Trophoblast cell (in vitro differentiated cells and primary cell): Measurements from ENCODE around the gene C4A.
"Not testable (repeated sequence)": the region's sequence is repeated elsewhere in the genome, so short reads cannot be mapped to it uniquely, and the experiment has no call there.

Experiments used
- DNase-seq, 2 donors: peaks; one replicate each; pipeline ENCODE4 v3.0.0-alpha.2; 2016
- H2AFZ ChIP-seq: 2 replicates; pipeline ENCODE4 v1.6.1; 2013; ENCODE audit warnings: low read length, moderate library complexity, mild to moderate bottlenecking; ENCODE audit not compliant: insufficient read depth, poor library complexity
- H2AK5ac ChIP-seq: 2 replicates; pipeline ENCODE4 v1.6.1; 2013; ENCODE audit warnings: mild to moderate bottlenecking, low read length
- H2BK120ac ChIP-seq: 2 replicates; pipeline ENCODE4 v1.6.1; 2013; ENCODE audit warnings: low read length, mild to moderate bottlenecking, moderate library complexity; ENCODE audit not compliant: insufficient read depth, poor library complexity
- H2BK12ac ChIP-seq: 2 replicates; pipeline ENCODE4 v1.6.1; 2013; ENCODE audit warnings: mild to moderate bottlenecking, low read length, moderate library complexity
- H2BK5ac ChIP-seq: 2 replicates; pipeline ENCODE4 v1.6.1; 2013; ENCODE audit warnings: low read length, low read depth, moderate library complexity, mild to moderate bottlenecking; ENCODE audit not compliant: poor library complexity
- H3K14ac ChIP-seq: 2 replicates; pipeline ENCODE4 v1.6.1; 2013; ENCODE audit warnings: mild to moderate bottlenecking, low read length
- H3K18ac ChIP-seq: 2 replicates; pipeline ENCODE4 v1.6.1; 2013; ENCODE audit warnings: mild to moderate bottlenecking, low read length
- H3K23ac ChIP-seq: 2 replicates; pipeline ENCODE4 v1.6.1; 2013; ENCODE audit warnings: low read length
- H3K27ac ChIP-seq: 2 replicates; pipeline ENCODE4 v1.5.1; 2013; ENCODE audit warnings: low read depth, mild to moderate bottlenecking, inconsistent platforms, low read length, moderate library complexity
- H3K27me3 ChIP-seq: 2 replicates; pipeline ENCODE4 v1.6.1; 2013; ENCODE audit warnings: inconsistent platforms, mild to moderate bottlenecking, low read length, moderate library complexity; ENCODE audit not compliant: insufficient read depth
- H3K36me3 ChIP-seq, 2 experiments: 1 replicate in 1 of 2; 2 replicates in 1 of 2; pipeline ENCODE4 v1.6.1; 2013; ENCODE audit warnings: low read length in 2 of 2, mild to moderate bottlenecking in 2 of 2, moderate library complexity in 1 of 2; ENCODE audit not compliant: insufficient read depth in 2 of 2, control insufficient read depth in 1 of 2
- H3K4ac ChIP-seq: 2 replicates; pipeline ENCODE4 v1.6.1; 2013; ENCODE audit warnings: low read depth, mild to moderate bottlenecking, low read length, moderate library complexity
- H3K4me1 ChIP-seq, 2 experiments: 1 replicate in 1 of 2; 2 replicates in 1 of 2; pipeline ENCODE4 v1.6.1; 2013; ENCODE audit warnings: low read length in 2 of 2, mild to moderate bottlenecking in 2 of 2, moderate library complexity in 1 of 2; ENCODE audit not compliant: insufficient read depth in 2 of 2, control insufficient read depth in 1 of 2
- H3K4me2 ChIP-seq: 2 replicates; pipeline ENCODE4 v1.6.1; 2013; ENCODE audit warnings: inconsistent platforms, mild to moderate bottlenecking, low read length, moderate library complexity
- H3K4me3 ChIP-seq: 2 replicates; pipeline ENCODE4 v1.5.1; 2013; ENCODE audit warnings: mild to moderate bottlenecking, low read depth, low read length, inconsistent platforms
- H3K79me1 ChIP-seq: one replicate; pipeline ENCODE4 v1.6.1; 2013; ENCODE audit warnings: low read length
- H3K79me2 ChIP-seq: 2 replicates; pipeline ENCODE4 v1.6.1; 2013; ENCODE audit warnings: low read length, mild to moderate bottlenecking; ENCODE audit not compliant: control insufficient read depth, insufficient read depth, poor library complexity
- H3K9ac ChIP-seq: 2 replicates; pipeline ENCODE4 v1.6.1; 2013; ENCODE audit warnings: mild to moderate bottlenecking, low read length
- H3K9me3 ChIP-seq: 2 replicates; pipeline ENCODE4 v1.6.1; 2013; ENCODE audit warnings: low read depth, mild to moderate bottlenecking, control low read depth, inconsistent platforms, low read length; ENCODE audit not compliant: insufficient read depth
- H4K12ac ChIP-seq: 2 replicates; pipeline ENCODE4 v1.6.1; 2013; ENCODE audit warnings: low read depth, mild to moderate bottlenecking, low read length, moderate library complexity
- H4K8ac ChIP-seq: 2 replicates; pipeline ENCODE4 v1.6.1; 2013; ENCODE audit warnings: low read depth, mild to moderate bottlenecking, low read length, moderate library complexity
- H4K91ac ChIP-seq: one replicate; pipeline ENCODE4 v1.6.1; 2013; ENCODE audit warnings: low read depth, mild to moderate bottlenecking, low read length, moderate library complexity
- WGBS: extraction: QIAGEN DNeasy Blood & Tissue Kit; methylation state at CpG from one replicate; pipeline ENCODE4 v1.1.7; 2013; ENCODE audit warnings: missing lambda C conversion rate; ENCODE audit not compliant: insufficient read length, insufficient coverage; ENCODE audit errors: extremely low coverage; 5-methylcytosine and 5-hydroxymethylcytosine counted together

The C4A gene

DNA sequence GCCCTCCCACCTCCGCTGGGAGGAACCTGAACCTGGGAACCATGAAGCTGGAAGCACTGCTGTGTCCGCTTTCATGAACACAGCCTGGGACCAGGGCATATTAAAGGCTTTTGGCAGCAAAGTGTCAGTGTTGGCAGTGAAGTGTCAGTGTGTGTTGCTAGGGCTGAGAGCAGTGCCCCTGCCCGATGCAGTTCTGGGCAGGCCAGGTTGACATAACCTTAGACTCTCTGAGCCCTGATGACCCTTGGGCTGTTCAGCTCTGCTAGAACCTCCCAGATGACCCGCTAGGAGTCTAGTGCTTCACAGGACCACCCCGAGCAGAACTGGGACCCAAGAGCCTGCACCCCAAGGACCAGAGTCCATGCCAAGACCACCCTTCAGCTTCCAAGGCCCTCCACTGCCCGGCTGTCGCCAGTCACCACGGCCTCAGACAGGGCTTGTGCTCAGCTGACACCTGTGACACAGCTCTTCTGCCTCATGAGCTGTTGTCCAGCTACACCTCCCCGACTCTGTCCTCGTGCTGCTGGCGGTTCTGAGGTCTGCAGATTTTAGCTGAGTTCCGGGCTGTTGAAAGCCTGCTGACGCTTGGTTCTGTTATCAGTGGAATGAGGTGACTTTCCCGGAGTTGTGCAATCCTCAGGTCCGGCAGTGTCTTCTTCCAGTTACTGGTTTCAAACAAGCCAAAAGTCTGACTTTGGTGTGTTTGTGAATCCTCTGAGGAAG, 20.9 kb downstream of the C4A start:
- not testable (repeated sequence) for DNase-seq, H4K91ac ChIP-seq, H3K18ac ChIP-seq, H3K27ac ChIP-seq, H3K4me2 ChIP-seq, H4K8ac ChIP-seq, H2BK12ac ChIP-seq, H3K79me2 ChIP-seq, H4K12ac ChIP-seq, H3K4me1 ChIP-seq, H3K79me1 ChIP-seq, H2AK5ac ChIP-seq, H3K27me3 ChIP-seq, H3K9ac ChIP-seq, H3K14ac ChIP-seq, H2BK5ac ChIP-seq, H2AFZ ChIP-seq, H3K23ac ChIP-seq, H3K36me3 ChIP-seq, H2BK120ac ChIP-seq, H3K4me3 ChIP-seq, H3K4ac ChIP-seq, H3K9me3 ChIP-seq
- WGBS, result no CpG with 5 or more reads among the region's 15 CpGs

DNA sequence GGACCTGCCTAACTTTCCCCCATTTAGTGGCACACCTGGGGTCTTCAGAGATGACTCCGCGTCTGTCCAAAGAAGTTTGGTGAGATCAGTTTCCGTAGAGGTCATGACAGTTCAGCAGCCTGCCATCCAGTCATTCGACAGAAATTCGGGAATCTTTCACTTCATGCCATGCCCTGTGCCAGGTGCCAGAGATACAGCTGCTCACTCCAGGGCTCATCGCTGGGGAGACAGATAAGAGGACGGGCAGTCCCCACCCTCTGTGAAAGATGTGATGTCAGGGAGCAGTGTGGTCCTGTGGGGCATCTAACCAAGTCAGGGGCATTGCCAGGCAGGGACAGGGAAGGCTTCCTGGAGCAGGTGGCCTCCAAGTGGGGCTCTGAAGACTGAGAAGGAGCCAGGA, 21.4 kb downstream of the C4A start:
- H3K4me2 ChIP-seq, H3K4me3 ChIP-seq, H2BK5ac ChIP-seq, H3K23ac ChIP-seq, H2AK5ac ChIP-seq, H2BK12ac ChIP-seq, H3K27ac ChIP-seq, DNase-seq, H4K8ac ChIP-seq, H3K36me3 ChIP-seq, H2AFZ ChIP-seq, H4K12ac ChIP-seq, H3K9ac ChIP-seq, H3K79me2 ChIP-seq, H2BK120ac ChIP-seq, H3K4ac ChIP-seq, H4K91ac ChIP-seq, H3K18ac ChIP-seq, H3K4me1 ChIP-seq, H3K79me1 ChIP-seq, H3K14ac ChIP-seq, H3K9me3 ChIP-seq, H3K27me3 ChIP-seq: not testable (repeated sequence)
- WGBS, result no CpG with 5 or more reads among the region's 7 CpGs

DNA sequence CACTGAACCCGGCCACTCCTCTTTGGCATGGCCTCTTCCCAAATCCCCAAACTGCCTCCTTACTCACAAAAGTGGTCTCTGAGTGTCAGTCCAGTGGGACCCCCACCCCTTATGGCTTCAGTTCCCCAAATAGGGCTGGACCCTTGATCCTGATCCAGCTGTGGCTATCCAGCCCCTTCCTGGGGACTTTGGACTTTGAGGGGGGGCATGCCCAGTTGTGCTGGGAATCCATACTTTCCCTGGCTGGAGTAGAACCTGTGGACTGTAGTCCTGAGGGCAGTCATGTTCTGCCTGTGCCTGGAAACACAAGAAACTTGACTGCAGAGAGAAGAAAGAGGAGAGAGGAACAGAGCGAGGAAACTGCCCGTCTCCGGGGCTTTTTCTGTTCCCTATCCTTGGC, 22.5 kb downstream of the C4A start:
- H2AFZ ChIP-seq, H3K14ac ChIP-seq, H3K9ac ChIP-seq, H2BK12ac ChIP-seq, H4K12ac ChIP-seq, H2BK120ac ChIP-seq, H2AK5ac ChIP-seq, H3K27ac ChIP-seq, H3K4ac ChIP-seq, H3K4me2 ChIP-seq, H3K18ac ChIP-seq, H2BK5ac ChIP-seq, H3K79me1 ChIP-seq, H3K79me2 ChIP-seq, H3K4me1 ChIP-seq, H3K9me3 ChIP-seq, H4K8ac ChIP-seq, H3K36me3 ChIP-seq, H4K91ac ChIP-seq, DNase-seq, H3K27me3 ChIP-seq, H3K4me3 ChIP-seq, H3K23ac ChIP-seq: not testable (repeated sequence)
- WGBS, result no CpG with 5 or more reads among the region's 4 CpGs

DNA sequence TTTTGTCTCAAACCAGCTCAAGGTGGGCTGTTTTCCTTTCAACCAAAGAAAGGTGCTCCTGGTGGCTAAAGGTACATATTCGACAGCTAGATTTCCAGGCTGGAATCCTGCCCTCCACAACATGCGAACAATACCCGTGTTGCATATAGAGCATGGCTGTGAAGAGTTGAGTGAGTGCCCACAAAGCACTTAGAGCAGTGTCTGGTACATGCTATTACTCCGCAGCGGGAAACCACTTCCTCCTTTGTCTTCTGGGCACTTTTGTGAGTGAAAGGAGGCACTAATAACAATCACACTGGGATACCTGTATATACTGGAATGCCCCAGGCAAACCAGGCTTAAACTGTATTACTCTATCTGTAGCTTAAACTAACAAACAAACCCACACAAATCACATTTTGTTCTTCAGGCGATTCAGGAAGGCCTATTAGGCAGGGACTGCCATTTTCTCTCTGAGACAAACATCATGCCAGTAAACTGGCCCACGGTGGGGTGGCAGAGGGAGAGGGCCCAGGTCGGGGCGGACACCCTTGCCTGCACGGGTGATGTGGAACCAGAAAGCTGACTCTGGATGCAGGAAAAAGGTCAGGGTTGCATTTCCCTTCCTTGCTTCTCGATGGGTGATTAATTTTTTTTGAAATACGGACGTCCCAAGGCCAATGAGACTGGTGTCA, 23.1 kb downstream of the C4A start:
- H3K14ac ChIP-seq, H2BK5ac ChIP-seq, H4K8ac ChIP-seq, H3K9me3 ChIP-seq, H3K36me3 ChIP-seq, H3K27me3 ChIP-seq, H3K4me1 ChIP-seq, H2AFZ ChIP-seq, H3K4me3 ChIP-seq, H4K91ac ChIP-seq, H3K9ac ChIP-seq, H3K4me2 ChIP-seq, H3K23ac ChIP-seq, H3K27ac ChIP-seq, H3K4ac ChIP-seq, H3K18ac ChIP-seq, H2BK12ac ChIP-seq, H3K79me2 ChIP-seq, H2BK120ac ChIP-seq, H4K12ac ChIP-seq, DNase-seq, H3K79me1 ChIP-seq, H2AK5ac ChIP-seq: not testable (repeated sequence)
- WGBS, result no CpG with 5 or more reads among the region's 13 CpGs
